HG02840 (cell line): ENCODE data around the gene NAALADL2.
"Not testable (repeated sequence)": the region's sequence is repeated elsewhere in the genome, so short reads cannot be mapped to it uniquely, and the experiment has no call there.

Experiments used
- ATAC-seq: cut with Tn5 transposase; IDR thresholded peaks from one replicate; pipeline ENCODE4 v1.9.1; 2021; ENCODE audit warnings: mild to moderate bottlenecking, moderate library complexity, moderate number of reproducible peaks; ENCODE audit not compliant: unreplicated experiment, low FRiP score

NAALADL2 gene

DNA sequence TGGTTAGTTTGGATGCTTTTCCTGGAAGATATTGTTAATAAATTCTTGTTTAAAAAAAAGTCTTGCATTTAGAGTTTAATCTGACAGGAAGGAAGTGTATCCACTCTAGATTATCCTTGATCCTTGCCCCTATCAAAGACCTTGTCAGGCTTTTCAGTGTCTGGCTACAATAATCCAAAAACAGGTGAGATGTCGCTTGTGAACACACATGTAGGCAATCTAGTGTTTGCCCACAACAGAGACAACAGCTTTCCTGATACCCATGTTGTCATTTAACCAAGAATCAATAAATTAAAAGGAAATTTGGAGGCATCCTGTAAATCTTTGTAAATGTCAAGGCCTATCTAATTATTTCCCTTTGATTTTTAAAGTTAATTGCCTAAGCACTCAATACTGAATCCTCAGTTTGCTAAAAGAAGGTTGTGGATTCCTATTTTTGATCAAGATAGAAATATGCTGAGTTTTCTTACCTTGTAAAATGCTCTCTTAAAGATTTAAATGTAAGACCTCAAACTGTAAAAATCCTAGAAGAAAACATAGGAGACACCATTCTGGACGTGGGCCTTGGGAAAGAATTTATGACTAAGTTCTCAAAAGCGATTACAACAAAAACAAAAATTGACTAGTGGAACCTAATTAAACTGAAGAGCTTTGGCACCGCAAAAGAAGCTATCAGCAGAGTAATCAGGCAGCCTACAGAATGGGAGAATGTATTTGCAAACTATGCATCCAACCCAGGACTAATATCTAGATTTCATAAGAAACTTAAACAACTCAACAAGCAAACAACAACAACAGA, 207.7 kb downstream of the NAALADL2 start:
- ATAC-seq, result no peak

DNA sequence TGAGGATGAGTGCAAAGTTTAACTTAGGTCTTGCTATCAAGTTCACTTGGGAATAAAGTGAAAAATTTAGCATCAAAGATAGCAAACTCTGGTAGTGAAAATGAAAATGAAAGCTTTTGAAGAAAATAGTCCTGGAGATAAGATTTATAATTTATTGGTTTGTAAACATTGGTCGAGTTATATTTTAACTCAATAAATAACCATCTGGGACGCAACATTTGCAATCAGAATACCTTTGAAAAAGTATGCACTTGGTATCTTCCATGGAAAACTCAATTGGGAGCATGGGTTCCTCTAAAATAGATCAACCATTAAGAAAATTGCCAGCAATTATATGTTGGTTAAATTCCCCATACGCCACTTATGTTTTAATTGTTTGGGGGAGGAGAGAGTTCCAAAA, 209.5 kb downstream of the NAALADL2 start:
- no peak for ATAC-seq

DNA sequence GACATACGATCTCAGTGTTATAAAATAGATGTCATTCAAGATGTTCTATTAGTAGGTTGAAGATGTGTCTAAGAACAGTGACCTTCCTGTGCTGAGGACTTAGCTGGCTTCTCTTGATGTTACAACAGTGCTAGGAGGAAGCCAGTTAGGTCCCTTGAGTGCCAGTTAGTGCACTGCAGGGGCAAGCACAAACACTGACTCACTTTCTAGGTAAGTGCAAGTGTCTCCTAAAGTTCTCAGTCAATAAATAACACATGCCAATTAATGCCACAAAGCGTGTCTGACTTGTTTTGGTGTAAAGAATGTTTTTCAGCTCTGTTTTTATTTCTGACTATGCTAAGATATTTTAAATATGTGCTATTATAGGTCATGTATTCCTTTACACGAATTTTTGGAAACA, 211.8 kb downstream of the NAALADL2 start:
- no peak for ATAC-seq

DNA sequence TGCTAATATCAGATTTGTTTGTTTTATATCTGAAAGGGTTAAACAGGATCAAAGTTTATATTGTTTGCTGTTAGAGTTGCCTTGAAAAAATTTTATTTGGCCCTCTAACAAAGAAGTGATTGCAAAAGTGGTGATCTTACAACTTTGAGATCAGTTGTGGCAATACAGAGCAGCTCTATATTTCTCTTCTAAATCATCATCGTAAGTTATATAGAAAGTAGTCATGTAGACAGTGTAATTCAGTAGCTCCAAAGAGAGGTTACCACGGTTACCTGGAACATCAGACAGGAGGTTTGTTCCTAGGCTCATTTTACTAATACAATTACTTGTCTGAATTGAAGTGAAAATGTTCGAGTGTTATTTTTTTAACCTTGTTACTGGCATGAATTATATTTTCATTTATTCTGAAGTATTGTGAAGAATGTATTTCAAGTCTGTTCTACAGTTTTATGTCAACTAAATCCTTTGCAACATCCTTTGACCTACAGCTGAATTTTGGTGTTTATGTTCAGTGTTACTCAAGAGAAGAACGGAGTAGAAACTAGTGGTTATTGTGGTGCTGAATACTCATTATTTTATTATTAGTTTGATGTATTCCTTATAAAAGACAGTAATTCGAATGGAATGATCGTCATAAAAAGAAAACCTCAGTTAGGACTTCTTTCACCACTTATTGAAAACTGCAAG, 214.2 kb downstream of the NAALADL2 start:
- ATAC-seq, result no peak

DNA sequence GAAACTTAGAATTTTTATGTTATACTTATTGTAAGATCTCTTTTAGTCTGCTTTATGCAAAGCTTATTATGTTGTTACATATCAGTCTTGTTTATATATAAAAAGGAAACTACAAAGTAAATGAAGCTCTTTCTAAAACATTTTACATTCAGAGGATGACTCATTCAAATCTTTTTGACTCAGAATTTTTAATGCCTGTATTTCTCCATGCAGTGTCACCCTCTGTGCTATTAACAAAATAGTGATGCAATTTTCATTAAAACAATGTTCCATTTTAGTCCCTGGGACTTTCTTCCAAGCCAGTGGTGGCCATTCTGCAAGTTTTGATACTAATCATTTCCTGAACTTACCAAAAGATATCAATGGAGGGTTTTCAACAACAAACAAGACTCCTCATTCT, 216.1 kb downstream of the NAALADL2 start:
- no peak for ATAC-seq

DNA sequence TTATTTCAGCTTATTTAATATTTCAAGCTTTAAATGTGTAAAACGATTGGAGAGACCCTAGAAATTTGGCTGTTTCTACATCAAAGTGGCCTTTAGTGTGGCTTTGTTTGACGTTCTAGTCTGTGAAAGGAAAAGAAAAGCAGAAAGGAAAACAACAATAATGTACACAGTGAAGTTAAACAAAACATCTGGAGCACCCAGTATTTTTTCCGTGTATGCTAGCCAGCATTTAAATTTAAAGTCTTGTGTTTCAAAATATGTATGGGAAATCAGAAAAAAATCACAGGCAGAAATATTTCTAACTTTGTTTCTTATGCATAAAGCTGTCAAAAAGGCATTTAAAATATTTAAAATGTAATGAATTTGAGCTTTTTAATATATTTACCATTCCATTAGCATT, 218.1 kb downstream of the NAALADL2 start:
- ATAC-seq, result no peak

DNA sequence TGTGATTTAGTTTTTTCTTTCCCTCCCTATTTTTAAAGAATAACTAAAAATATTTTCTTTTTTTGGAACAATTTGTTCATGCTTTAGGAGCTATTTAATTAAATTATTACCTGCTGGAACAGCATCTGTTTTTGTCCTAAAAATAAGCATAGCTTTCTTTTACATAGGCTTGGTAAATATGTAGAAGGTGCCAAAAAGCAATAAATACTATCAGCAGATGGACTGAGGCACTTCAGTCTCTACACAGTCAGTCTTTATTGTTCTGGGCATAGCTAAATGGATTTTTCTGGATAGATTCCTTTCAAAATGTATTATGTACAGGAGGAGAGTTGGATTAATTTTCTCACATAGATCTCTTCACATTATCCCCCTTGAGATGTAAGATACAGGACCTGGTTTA, 223.5 kb downstream of the NAALADL2 start:
- no peak for ATAC-seq

DNA sequence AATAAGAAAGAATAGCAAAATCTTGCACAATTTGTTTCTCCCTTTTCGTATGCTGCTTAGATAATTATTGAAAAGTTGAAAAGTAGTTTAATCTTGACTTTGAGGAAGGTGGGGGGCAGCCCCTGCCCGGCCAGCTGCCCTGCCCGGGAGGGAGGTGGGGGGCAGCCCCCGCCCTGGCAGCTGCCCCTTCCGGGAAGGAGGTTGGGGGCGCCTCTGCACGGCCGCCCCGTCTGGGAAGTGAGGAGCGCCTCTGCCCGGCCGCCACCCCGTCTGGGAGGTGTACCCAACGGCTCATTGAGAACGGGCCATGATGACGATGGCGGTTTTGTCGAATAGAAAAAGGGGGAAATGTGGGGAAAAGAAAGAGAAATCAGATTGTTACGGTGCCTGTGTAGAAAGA, 228.0 kb downstream of the NAALADL2 start:
- ATAC-seq, result not testable (repeated sequence)

DNA sequence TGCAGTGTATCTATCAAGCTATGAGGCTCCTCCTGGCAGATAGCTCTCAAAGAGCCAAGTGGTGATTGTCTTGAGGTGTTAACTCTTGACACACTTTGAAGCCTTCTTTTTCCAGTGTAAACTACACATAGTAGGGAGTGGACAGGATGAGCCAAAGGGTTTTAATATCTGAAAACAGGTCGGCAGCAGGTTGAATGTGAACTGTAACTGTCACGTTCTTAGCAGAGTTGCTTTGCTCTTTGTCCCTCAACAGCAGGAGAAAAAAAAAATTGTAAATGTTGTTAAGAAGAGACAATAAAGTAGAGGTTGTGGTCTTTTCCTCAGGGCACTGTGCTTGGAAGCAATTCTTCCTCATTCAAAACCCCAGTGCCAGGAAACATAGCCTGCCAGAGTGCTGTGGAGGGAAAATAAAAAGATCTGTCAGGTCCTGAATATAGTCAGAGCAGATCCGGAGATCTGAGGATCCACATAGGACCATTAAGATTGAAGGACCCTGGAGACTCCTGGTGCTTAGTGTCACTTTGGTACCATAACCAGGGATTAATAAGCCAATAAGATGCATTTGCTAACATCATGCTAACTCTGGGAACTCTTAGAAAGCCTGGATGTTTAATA, 229.7 kb downstream of the NAALADL2 start:
- ATAC-seq, result no peak

DNA sequence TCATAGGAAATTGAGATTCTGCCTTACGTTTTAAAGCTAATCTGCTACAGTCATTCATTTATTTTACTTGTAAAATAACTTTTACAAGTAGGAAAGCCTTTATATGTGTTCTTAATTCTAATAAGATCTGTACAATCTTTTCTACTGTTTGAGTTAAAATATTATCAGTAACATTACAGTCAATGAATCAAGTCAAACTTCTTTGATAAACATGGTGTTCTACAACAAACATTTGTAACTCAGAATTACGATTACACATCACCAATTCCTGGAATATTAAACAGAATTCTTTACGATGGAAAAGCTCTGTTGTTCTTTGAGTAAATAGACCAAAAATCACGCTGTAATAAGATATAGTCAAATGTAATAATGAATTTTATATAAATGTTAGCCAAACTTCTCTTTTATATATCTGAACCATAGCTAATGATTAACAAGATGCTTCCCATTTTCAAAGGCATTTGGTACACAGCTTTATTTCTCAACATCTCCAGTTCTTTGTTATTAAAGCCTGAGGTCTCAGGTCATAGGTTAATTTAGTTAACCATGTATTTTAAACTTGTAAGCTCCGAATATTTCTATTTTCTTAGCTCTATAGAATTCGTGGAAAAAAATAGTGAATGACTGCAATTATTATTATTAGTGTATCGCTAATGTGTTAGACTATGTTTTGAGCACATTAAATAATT, 232.4 kb downstream of the NAALADL2 start:
- no peak for ATAC-seq

DNA sequence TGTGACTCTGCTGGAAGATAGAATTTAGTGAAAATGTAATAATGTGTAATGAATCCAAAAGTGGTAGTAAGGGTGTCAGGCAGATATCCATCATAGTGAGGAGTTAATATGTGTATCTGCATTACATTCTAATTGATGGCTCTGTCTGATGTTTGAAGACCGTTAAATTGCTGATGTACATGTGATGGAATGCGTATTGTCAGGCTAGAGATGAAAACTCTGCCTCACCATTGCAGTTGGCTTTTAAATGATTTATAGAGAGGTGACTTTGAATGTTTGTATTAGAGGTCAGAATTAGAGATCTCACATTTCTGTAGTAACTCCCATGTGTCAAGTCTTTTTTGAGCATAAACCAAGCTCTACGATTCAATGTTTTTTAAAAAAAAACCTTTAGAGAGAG, 234.6 kb downstream of the NAALADL2 start:
- ATAC-seq, result no peak

DNA sequence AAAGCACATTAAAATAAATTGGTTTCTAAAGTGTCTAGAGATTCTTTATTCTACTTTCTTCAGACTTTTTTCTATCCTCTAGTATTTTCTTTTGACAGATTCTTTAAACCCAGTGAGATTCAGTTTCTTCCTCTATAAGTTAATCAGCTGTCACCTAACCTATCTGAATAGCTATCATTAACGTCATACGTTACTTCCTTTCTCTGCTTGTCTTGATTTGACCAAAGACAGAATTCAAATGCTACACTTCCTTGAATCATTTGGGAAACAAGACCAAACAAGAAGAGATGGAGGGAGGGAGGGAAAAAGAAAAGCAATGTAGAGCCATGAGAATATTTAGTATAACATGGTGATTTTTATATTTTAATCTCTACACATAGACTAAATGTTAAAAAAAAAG, 235.2 kb downstream of the NAALADL2 start:
- no peak for ATAC-seq

DNA sequence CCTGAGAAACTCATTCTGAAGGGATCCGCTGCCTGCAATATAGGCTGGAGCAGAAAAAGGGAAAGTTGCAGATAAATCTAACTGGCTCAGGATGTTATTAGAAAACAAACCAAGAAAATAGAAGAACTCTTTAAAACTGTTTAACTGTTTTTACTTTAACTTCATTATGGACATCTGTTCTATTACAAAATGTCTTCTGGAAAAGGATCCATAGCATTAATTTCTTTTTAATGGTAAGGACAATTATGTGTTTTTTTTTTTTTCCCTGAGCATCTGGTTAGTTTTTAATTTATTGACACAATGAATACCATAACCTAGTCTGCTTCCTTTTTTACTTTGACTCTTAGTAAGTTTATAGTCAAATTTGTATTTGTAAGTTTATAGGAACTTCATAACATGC, 239.5 kb downstream of the NAALADL2 start:
- no peak for ATAC-seq

DNA sequence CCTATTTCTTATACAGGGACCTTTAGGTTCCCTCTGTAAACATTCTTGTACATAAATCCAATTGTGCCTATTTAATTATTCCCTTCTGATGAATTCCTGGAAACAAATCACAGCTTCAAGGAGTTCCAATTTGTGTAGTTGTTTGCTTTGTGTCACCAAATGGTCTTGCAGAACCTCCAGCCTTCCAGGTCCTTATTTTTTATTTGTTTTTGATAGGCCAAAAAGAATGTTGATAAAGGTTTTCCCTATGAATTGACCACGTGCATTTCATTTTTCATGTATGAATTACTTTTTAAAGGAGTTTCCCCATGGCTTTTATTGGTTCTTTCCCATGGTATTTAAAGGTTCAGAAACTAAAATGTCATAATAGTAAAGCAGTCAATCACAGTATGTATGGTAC, 243.0 kb downstream of the NAALADL2 start:
- no peak for ATAC-seq

DNA sequence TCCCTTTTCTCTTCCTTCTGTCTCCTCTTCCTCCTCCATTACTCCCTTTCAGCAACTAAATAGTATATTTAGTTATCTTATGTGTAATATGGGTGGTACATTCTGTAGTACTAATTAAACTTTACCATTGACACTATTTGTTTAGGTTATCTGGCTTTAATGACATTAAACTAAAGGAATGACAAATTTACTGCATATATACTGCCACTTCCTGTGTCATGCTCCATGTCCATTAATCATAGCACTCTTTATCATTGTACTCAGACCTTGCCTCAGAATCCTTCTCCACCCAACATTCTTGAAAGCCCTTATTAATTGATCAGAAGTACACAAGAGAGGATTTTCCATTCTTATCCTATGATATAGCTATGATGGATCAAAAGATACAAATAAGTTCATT, 244.2 kb downstream of the NAALADL2 start:
- ATAC-seq, result no peak

DNA sequence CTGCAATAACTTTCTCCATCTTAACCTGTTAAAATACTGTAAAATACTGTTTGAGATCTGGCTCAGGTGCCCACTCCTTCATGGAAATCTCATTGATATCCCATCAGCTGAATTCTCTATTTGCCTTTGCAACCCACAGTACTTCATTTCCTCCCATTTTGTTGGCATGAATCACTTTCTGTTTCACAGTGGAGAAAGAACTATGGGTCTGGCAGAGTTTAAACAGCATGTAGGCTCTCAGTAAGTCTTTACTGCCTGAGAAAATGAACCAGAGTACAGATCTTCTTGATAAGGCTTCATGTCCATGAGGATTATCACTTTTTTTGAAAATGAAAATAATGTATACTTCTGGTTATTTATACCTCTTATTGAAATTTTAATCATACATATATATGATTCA, 245.9 kb downstream of the NAALADL2 start:
- ATAC-seq, result no peak

DNA sequence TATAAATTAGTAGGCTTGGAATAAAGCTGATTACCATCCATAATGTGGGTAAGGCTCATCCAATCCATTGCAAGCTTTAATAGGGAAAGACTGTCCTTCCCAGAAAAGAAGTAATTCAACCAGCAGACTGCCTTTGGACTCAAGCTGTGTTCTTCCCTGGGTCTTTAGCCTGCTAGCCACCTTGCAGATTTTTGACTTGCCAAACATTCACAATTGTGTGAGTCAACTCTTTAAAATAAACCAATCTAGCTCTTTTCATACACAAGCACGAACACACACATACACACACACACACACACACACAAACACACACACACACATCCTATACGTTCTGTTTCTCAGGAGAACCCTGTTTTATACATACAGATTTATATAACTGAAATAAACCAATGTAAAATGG, 248.1 kb downstream of the NAALADL2 start:
- ATAC-seq, result no peak

DNA sequence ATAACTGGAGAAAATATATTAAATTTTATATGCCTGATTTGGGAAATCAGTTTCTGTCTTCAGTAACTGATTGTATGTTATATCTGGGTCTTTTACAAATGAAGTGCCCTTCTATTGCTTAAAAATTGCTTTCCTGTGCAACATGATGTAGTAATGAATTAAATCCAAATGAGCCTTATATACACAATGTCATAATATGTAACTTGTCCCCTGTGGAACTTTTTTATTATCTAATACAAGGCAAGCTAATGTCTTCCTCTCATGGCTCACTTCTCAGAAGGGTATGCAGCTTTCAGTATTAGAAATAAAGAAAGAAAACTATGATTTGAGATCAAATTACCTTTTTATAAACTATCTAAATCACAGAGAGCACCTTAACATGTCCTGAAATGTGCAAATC, 248.9 kb downstream of the NAALADL2 start:
- ATAC-seq, result no peak

DNA sequence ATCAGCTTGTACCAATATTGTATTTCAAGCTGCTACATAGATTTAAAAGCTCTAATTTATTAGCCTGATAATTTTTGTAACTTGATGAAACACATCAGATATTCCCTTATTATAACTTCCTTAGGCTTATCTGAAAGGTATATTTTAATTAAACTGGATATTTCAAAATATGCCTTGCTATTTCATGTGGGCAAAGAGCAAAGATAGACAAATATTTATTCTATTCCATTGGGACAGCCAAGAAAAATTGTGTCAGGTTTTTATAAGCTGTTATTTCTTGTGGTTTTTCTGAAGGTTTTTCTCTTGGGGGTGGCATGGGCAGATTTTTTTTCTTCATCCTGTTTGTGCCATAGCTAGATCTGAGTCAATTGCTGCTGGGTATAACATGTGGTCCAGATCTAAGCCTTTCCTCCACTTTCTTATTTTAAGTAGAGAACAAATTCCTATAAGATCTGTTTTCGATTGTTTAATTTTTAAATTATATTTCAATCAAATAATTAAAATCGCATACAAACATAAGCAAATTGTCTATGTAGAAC, 249.5 kb downstream of the NAALADL2 start:
- no peak for ATAC-seq

DNA sequence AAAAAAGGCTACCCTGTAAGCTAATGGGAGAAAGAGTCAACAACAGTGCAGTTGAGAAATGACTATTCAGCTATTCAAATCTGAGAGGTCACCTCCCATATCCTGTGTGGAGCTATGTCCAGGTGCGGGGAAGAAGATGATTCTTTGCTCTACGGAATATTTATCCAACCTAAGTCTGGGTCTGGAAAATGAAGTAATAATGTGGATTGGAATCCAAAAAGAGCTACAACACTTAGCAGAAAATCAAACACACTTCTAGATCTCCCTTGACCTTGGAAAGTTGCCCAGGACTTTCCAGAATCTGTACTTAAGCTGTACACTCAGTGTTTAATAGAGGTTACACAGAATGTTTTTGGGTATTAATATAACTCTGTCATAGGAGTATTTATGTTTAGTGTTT, 251.9 kb downstream of the NAALADL2 start:
- ATAC-seq, result no peak

DNA sequence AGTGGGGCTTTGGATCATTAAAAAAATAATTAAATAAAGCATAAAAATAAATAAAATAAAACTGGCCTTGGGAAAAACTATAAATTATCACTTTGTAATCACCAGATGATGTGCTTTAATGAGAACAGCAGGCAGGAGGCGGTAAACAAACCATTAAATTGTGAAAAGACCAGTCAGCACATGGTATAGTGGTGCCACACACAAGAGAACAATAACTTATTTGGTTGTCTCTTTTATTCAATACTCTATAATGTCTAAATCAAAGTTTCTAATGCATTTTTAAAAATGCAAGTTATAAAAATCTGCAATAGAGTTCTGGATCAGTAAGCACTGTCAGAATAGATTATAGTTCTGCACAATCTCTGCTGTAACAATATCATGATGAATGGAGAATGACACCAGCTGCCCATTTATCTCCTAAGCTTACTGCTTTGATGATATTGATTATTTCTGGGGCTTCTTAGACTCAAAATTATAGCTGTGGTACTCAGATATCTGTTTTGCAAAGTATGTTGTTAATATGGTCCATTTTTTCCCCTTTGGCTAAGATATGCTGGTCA, 259.3 kb downstream of the NAALADL2 start:
- ATAC-seq, result no peak
